ENCODE data around the gene ZGRF1. TPM values are rescaled to one million over a fixed set of nuclear protein-coding genes. Genes with fewer than 3 reads are reported as not detected.

ZGRF1 gene
- total and polyA plus RNA-seq, 2 experiments from 2014 or later: 3.1 to 5.3 TPM

DNA sequence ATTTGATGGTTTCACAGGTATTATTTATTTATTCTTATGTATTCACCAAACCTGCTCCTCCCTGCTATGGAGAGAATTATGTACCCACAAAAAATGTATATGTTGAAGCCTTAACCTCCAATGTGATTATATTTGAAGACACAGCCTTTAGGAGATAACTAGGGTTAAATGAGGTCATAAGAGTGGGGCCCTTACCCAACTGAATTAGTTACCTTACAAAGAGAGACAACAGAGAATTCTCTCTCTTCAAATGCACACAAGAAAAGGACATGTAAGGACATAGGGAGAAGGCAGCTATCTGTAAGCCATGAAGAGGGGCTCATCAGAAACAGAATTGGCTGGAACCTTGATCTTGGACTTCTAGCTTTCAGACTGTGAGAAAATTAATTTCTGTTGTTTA lies 44.0 kb downstream of the ZGRF1 start:
- Histone ChIP-seq H3K9me2 (ENCODE audit: insufficient read depth) (no peaks in the 10 kb centered on the region), H2AFZ (no peak overlapping the region), H3K79me2 (ENCODE audit: insufficient read depth) (no peaks in the 10 kb centered on the region), H4K20me1 (ENCODE audit: insufficient read depth) (no peaks in the 10 kb centered on the region), H3K27me3 (replicated peaks; ENCODE audit: insufficient read depth) (no peaks in the 10 kb centered on the region), H3K9ac (no peak overlapping the region), H3F3A (ENCODE audit: insufficient read depth) (0 out of 2 replicates have a peak, but pooled peaks cover 6% of the 10 kb centered on the region), H3K4me2 (ENCODE audit: unreplicated experiment) (no peak overlapping the region), H3K4me1 (ENCODE audit: insufficient read depth) (peaks cover 7% of the 10 kb centered on the region), H3K36me3 (ENCODE audit: low read depth) (no peaks in the 10 kb centered on the region), H3K4me3 (no peak overlapping the region), H3K27ac (no peak overlapping the region), H3K9me3 (ENCODE audit: low read depth) (no peaks in the 10 kb centered on the region)
- no peak for DNase-seq
- no peak for TF ChIP-seq EZH2 (IDR thresholded peaks at IDR 0.05; ENCODE audit: insufficient read depth, poor library complexity, severe bottlenecking)
- TF ChIP-seq EZH2phosphoT487 (IDR thresholded peaks at IDR 0.05; ENCODE audit: insufficient read depth, low read depth): no peak
- in situ Hi-C loops (cut with MboI): no loop called here

DNA sequence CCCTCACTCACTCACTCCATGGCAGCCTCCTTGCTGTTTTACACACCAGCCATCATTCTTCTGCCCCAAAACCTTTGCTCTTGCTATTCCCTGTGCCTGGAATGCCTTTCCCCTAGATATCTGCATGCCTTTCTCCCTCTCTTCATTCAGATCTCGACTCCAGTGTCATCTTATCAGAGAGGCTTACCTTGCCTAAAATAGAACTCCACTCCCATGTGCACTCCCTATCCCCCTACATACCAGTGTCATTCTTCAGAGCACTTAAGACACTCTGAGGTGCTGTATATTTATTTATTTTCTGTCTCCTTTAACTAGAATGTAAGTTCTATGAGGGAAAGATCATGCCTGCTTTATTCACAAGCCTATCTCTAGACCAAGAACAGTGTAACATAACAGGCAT lies 45.1 kb downstream of the ZGRF1 start:
- in situ Hi-C loops (cut with MboI): no loop called here
- no peak for DNase-seq

DNA sequence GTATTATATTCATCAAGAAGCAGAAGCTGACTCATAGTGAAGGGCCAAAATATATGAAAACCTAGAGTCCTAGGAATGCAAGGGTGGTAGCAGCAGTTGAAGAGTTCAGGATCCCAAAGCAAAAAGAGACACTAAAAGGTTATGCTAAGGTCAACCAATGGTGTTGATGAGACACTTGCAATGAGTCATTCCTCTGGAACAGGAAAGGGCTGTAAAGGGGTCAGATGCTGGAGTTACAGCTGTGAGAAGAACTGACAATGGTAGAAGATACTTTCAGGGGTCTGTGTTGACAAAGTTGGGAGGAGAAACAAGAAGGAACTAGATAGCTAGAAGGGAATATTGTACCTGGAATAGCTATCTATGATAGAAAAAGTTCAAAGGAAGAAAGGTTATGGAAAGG lies 47.5 kb downstream of the ZGRF1 start:
- Histone ChIP-seq H3K79me2 (ENCODE audit: insufficient read depth) (no peaks in the 10 kb centered on the region), H3K27me3 (replicated peaks; ENCODE audit: insufficient read depth) (no peaks in the 10 kb centered on the region), H3K9ac (no peak overlapping the region), H3K27ac (no peak overlapping the region), H3K4me1 (ENCODE audit: insufficient read depth) (peaks cover 7% of the 10 kb centered on the region), H2AFZ (no peak overlapping the region), H3K36me3 (ENCODE audit: low read depth) (no peaks in the 10 kb centered on the region), H3F3A (ENCODE audit: insufficient read depth) (0 out of 2 replicates have a peak, but pooled peaks cover 6% of the 10 kb centered on the region), H3K9me2 (ENCODE audit: insufficient read depth) (no peaks in the 10 kb centered on the region), H3K9me3 (ENCODE audit: low read depth) (no peaks in the 10 kb centered on the region), H3K4me3 (no peak overlapping the region), H3K4me2 (ENCODE audit: unreplicated experiment) (no peak overlapping the region), H4K20me1 (ENCODE audit: insufficient read depth) (no peaks in the 10 kb centered on the region)
- TF ChIP-seq EZH2 (IDR thresholded peaks at IDR 0.05; ENCODE audit: insufficient read depth, poor library complexity, severe bottlenecking) (no peak), EZH2phosphoT487 (IDR thresholded peaks at IDR 0.05; ENCODE audit: insufficient read depth, low read depth) (no peak)
- peak; percentile 41 for DNase-seq
- in situ Hi-C loops (cut with MboI): no loop called here

More for the DNA sequence above, 45.1 kb downstream of the ZGRF1 start:
- TF ChIP-seq EZH2phosphoT487 (IDR thresholded peaks at IDR 0.05; ENCODE audit: insufficient read depth, low read depth): no peak
- no peaks in the 10 kb centered on the region for H3K9me2 ChIP-seq (ENCODE audit: insufficient read depth)
- H3F3A ChIP-seq (ENCODE audit: insufficient read depth): 0 out of 2 replicates have a peak, but pooled peaks cover 6% of the 10 kb centered on the region
- H3K9ac ChIP-seq: no peak overlapping the region
- no peak overlapping the region for H3K4me2 ChIP-seq (ENCODE audit: unreplicated experiment)
- H3K9me3 ChIP-seq (ENCODE audit: low read depth): no peaks in the 10 kb centered on the region
- H4K20me1 ChIP-seq (ENCODE audit: insufficient read depth): no peaks in the 10 kb centered on the region
- H3K27me3 ChIP-seq (replicated peaks; ENCODE audit: insufficient read depth): no peaks in the 10 kb centered on the region
- H3K4me3 ChIP-seq: no peak overlapping the region
- no peak overlapping the region for H3K27ac ChIP-seq
- H3K36me3 ChIP-seq (ENCODE audit: low read depth): no peaks in the 10 kb centered on the region
- no peaks in the 10 kb centered on the region for H3K79me2 ChIP-seq (ENCODE audit: insufficient read depth)
- no peak overlapping the region for H2AFZ ChIP-seq
- peaks cover 7% of the 10 kb centered on the region for H3K4me1 ChIP-seq (ENCODE audit: insufficient read depth)
- 91 to 100% methylated on average over 1 of the region's 1 CpG for WGBS, 2 experiments (ENCODE audit: low coverage in 1 of 2, low lambda C conversion rate in 2 of 2, missing lambda C conversion rate in 2 of 2)

DNA sequence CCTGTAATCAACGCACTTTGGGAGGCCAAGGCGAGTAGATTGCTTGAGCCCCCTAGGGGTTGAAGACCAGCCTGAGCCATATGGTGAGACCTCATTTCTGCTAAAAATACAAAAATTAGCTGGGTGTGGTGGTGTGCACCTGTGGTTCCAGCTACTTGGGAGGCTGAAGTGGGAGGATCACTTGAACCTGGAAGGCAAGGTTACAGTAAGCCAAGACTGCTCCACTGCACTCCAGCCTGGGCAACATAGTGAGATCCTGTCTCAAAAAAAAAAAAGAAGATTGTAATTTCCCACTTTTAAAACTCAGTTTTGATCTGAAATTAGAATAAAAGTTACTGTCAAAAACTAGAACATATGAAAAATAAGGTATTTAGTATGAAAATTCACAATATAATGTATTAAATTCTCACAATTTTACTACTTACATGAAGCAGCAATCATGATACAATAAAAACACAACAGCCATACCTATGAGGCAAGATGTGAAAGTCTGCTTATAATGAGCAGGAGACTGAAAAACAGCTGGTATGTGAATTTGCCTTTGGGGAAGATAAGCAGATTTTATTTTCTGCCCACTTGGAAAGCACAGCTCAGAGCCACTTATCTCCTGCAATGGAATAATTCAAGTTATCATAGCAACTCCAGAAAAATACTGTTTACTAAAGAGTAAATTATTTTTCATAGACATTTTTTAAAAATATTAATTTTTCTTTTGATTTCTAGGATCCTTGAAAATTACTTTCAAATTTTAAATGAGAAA lies 50.6 kb downstream of the ZGRF1 start:
- H3K27ac ChIP-seq: no peak overlapping the region
- no peaks in the 10 kb centered on the region for H4K20me1 ChIP-seq (ENCODE audit: insufficient read depth)
- H3K9ac ChIP-seq: no peak overlapping the region
- H3K4me2 ChIP-seq (ENCODE audit: unreplicated experiment): no peak overlapping the region
- WGBS, 2 experiments (ENCODE audit: low coverage in 1 of 2, low lambda C conversion rate in 2 of 2, missing lambda C conversion rate in 2 of 2): 98 to 100% methylated on average over 2 of the region's 2 CpGs
- H3K9me3 ChIP-seq (ENCODE audit: low read depth): no peaks in the 10 kb centered on the region
- H3K79me2 ChIP-seq (ENCODE audit: insufficient read depth): no peaks in the 10 kb centered on the region
- in situ Hi-C loops (cut with MboI): no loop called here
- no peak overlapping the region for H3K4me3 ChIP-seq
- no peak for TF ChIP-seq EZH2phosphoT487 (IDR thresholded peaks at IDR 0.05; ENCODE audit: insufficient read depth, low read depth)
- no peak for TF ChIP-seq EZH2 (IDR thresholded peaks at IDR 0.05; ENCODE audit: insufficient read depth, poor library complexity, severe bottlenecking)
- peaks cover 7% of the 10 kb centered on the region for H3K4me1 ChIP-seq (ENCODE audit: insufficient read depth)
- no peaks in the 10 kb centered on the region for H3K27me3 ChIP-seq (replicated peaks; ENCODE audit: insufficient read depth)
- H3K36me3 ChIP-seq (ENCODE audit: low read depth): no peaks in the 10 kb centered on the region
- H2AFZ ChIP-seq: no peak overlapping the region
- no peaks in the 10 kb centered on the region for H3K9me2 ChIP-seq (ENCODE audit: insufficient read depth)
- H3F3A ChIP-seq (ENCODE audit: insufficient read depth): 0 out of 2 replicates have a peak, but pooled peaks cover 6% of the 10 kb centered on the region
- DNase-seq: no peak

DNA sequence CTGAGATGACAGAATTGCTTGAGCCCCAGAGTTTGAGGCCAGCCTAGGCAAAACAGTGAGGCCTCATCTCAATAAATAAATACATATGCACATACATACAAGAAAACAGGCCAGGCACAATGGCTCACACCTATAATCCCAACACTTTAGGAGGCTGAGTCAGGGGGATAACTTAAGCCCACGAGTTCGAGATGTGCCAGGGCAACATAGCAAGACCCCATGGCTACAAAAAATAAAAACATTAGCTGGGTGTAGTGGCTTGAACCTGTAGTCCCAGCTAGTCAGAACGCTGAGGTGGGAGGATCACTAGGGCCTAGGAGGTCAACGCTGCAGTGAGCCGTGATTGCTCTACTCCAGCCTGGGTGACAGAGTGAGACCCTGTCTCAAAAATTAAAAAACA lies 69.2 kb downstream of the ZGRF1 start:
- no peak overlapping the region for H3K4me3 ChIP-seq
- no peaks in the 10 kb centered on the region for H3K9me3 ChIP-seq (ENCODE audit: low read depth)
- H3K4me1 ChIP-seq (ENCODE audit: insufficient read depth): no peaks in the 10 kb centered on the region
- no peak overlapping the region for H3K27ac ChIP-seq
- H2AFZ ChIP-seq: no peak overlapping the region
- 96 to 97% methylated on average over 5 of the region's 5 CpGs for WGBS, 2 experiments (ENCODE audit: low coverage in 1 of 2, low lambda C conversion rate in 2 of 2, missing lambda C conversion rate in 2 of 2)
- in situ Hi-C loops (cut with MboI): no loop called here
- H3K9me2 ChIP-seq (ENCODE audit: insufficient read depth): no peaks in the 10 kb centered on the region
- no peaks in the 10 kb centered on the region for H3K27me3 ChIP-seq (replicated peaks; ENCODE audit: insufficient read depth)
- H3F3A ChIP-seq (ENCODE audit: insufficient read depth): no peaks in the 10 kb centered on the region
- H3K4me2 ChIP-seq (ENCODE audit: unreplicated experiment): no peak overlapping the region
- no peaks in the 10 kb centered on the region for H3K79me2 ChIP-seq (ENCODE audit: insufficient read depth)
- no peak for DNase-seq
- no peaks in the 10 kb centered on the region for H4K20me1 ChIP-seq (ENCODE audit: insufficient read depth)
- TF ChIP-seq EZH2 (IDR thresholded peaks at IDR 0.05; ENCODE audit: insufficient read depth, poor library complexity, severe bottlenecking) (no peak), EZH2phosphoT487 (IDR thresholded peaks at IDR 0.05; ENCODE audit: insufficient read depth, low read depth) (no peak)
- H3K9ac ChIP-seq: no peak overlapping the region
- H3K36me3 ChIP-seq (ENCODE audit: low read depth): no peaks in the 10 kb centered on the region
